ENCODE results near the gene FOXP1.

The FOXP1 gene

GRCh38 chr3:71562938-71563337 is 20.6 kb downstream of the FOXP1 start:
- DNase-seq, result no peak

- no peak for DNase-seq
These were observed 22.9 kb downstream of the FOXP1 start for GRCh38 chr3:71560665-71561064.

- DNase-seq, result no peak
These were observed 23.9 kb downstream of the FOXP1 start for GRCh38 chr3:71559578-71560162.

- no peak for DNase-seq
These were observed 24.5 kb downstream of the FOXP1 start for GRCh38 chr3:71559021-71559420.

- DNase-seq, result no peak
These were observed 28.9 kb downstream of the FOXP1 start for GRCh38 chr3:71554649-71555048.

- DNase-seq, result no peak
These were observed 32.1 kb downstream of the FOXP1 start for GRCh38 chr3:71551311-71551919.

- DNase-seq, result no peak
These were observed 33.6 kb downstream of the FOXP1 start for GRCh38 chr3:71549951-71550350.

- no peak for DNase-seq
These were observed 34.7 kb downstream of the FOXP1 start for GRCh38 chr3:71548705-71549384.

GRCh38 chr3:71547249-71548198 is 36.0 kb downstream of the FOXP1 start:
- no peak for DNase-seq

- no peak for DNase-seq
These were observed 36.7 kb downstream of the FOXP1 start for GRCh38 chr3:71546821-71547220.

GRCh38 chr3:71545330-71545729 is 38.2 kb downstream of the FOXP1 start:
- DNase-seq, result no peak

- DNase-seq, result no peak
These were observed 40.0 kb downstream of the FOXP1 start for GRCh38 chr3:71543371-71544016.

- DNase-seq, result peak; percentile 89
These were observed 40.8 kb downstream of the FOXP1 start for GRCh38 chr3:71542521-71543370.

GRCh38 chr3:71541313-71541712 is 42.2 kb downstream of the FOXP1 start:
- DNase-seq, result no peak

- peak; percentile 84 for DNase-seq
These were observed 46.3 kb downstream of the FOXP1 start for GRCh38 chr3:71537211-71537611.

GRCh38 chr3:71536376-71536965 is 47.1 kb downstream of the FOXP1 start:
- no peak for DNase-seq

GRCh38 chr3:71533588-71533987 is 49.9 kb downstream of the FOXP1 start:
- DNase-seq, result no peak

GRCh38 chr3:71532639-71533395 is 50.7 kb downstream of the FOXP1 start:
- no peak for DNase-seq

- DNase-seq, result no peak
These were observed 52.5 kb downstream of the FOXP1 start for GRCh38 chr3:71530903-71531530.

- DNase-seq, result no peak
These were observed 54.7 kb downstream of the FOXP1 start for GRCh38 chr3:71528816-71529215.

All from islet precursor cell (in vitro differentiated cells).